HG03175 (cell line): ENCODE measurements around the gene SLC29A1.

ENCODE experiments used
- ATAC-seq: cut with Tn5 transposase; IDR thresholded peaks from one replicate; pipeline ENCODE4 v1.9.1; 2021; ENCODE audit warnings: mild to moderate bottlenecking, moderate library complexity; ENCODE audit not compliant: unreplicated experiment

The SLC29A1 gene

GRCh38 chr6:44277763-44278162 is 54.4 kb downstream of the SLC29A1 start:
- no peak for ATAC-seq

- ATAC-seq, result no peak
Observed at GRCh38 chr6:44278315-44278714, 54.9 kb downstream of the SLC29A1 start.

- ATAC-seq, result no peak
Observed at GRCh38 chr6:44278774-44279697, 55.6 kb downstream of the SLC29A1 start.
